ENCODE data around the gene ZNF324B.
"Not testable (repeated sequence)": the region's sequence is repeated elsewhere in the genome, so short reads cannot be mapped to it uniquely, and the experiment has no call there.

The ZNF324B gene

GRCh38 chr19:58480481-58480830 lies 29.0 kb downstream of the ZNF324B start:
- DNase-seq (no peak), ATAC-seq (no peak)

GRCh38 chr19:58480831-58481230 lies 29.4 kb downstream of the ZNF324B start:
- no peak for ATAC-seq

GRCh38 chr19:58482372-58482771 lies 30.9 kb downstream of the ZNF324B start:
- no peak for DNase-seq
- no peak for ATAC-seq

More at GRCh38 chr19:58480831-58481230, 29.4 kb downstream of the ZNF324B start:
- no peak for DNase-seq

- ATAC-seq (no peak), DNase-seq (no peak)
Observed at GRCh38 chr19:58483776-58484175, 32.4 kb downstream of the ZNF324B start.

- not testable (repeated sequence) for ATAC-seq, DNase-seq
Observed at GRCh38 chr19:58484349-58484748, 32.9 kb downstream of the ZNF324B start.

- ATAC-seq (no peak), DNase-seq (no peak)
Observed at GRCh38 chr19:58491393-58491792, 40.0 kb downstream of the ZNF324B start.

- ATAC-seq (no peak), DNase-seq (no peak)
Observed at GRCh38 chr19:58492265-58492664, 40.8 kb downstream of the ZNF324B start.

- ATAC-seq: no peak
- DNase-seq: no peak
Observed at GRCh38 chr19:58497634-58498170, 46.3 kb downstream of the ZNF324B start.

- DNase-seq: no peak
- no peak for ATAC-seq
Observed at GRCh38 chr19:58498316-58499020, 47.0 kb downstream of the ZNF324B start.

- DNase-seq (peak; percentile 100), ATAC-seq (peak; percentile 99)
Observed at GRCh38 chr19:58499021-58499927, 47.9 kb downstream of the ZNF324B start.

GRCh38 chr19:58500242-58500641 lies 48.8 kb downstream of the ZNF324B start:
- ATAC-seq (no peak), DNase-seq (no peak)
